Subcutaneous abdominal adipose tissue (tissue), 5 donors: ENCODE results near the gene ZNF423.

Source experiments
- H3K27ac ChIP-seq: one replicate; pipeline ENCODE4 v1.7.0; 2013; ENCODE audit warnings: low read depth, mild to moderate bottlenecking, inconsistent platforms, low read length, moderate library complexity
- H3K27me3 ChIP-seq, 5 donors: one replicate each; pipeline ENCODE4 v1.7.0; 2013; ENCODE audit warnings: low read length in 5 of 5, inconsistent platforms in 1 of 5; ENCODE audit not compliant: control insufficient read depth in 5 of 5, insufficient read depth in 4 of 5
- H3K36me3 ChIP-seq, 5 donors: one replicate each; pipeline ENCODE4 v1.7.0; 2013; ENCODE audit warnings: low read length in 5 of 5; ENCODE audit not compliant: control insufficient read depth in 5 of 5, insufficient read depth in 5 of 5
- H3K4me1 ChIP-seq, 5 donors: one replicate each; pipeline ENCODE4 v1.7.0; 2013; ENCODE audit warnings: low read length in 5 of 5, mild to moderate bottlenecking in 3 of 5, moderate library complexity in 1 of 5; ENCODE audit not compliant: control insufficient read depth in 5 of 5, insufficient read depth in 5 of 5
- H3K4me3 ChIP-seq, 5 donors: one replicate each; pipeline ENCODE4 v1.7.0; 2013; ENCODE audit warnings: low read length in 5 of 5, low read depth in 1 of 5
- H3K9ac ChIP-seq, 5 donors: one replicate each; pipeline ENCODE4 v1.7.0; 2013; ENCODE audit warnings: low read length in 5 of 5, mild to moderate bottlenecking in 4 of 5, moderate library complexity in 3 of 5
- H3K9me3 ChIP-seq, 5 donors: one replicate each; pipeline ENCODE4 v1.7.0; 2013; ENCODE audit warnings: low read length in 5 of 5; ENCODE audit not compliant: control insufficient read depth in 5 of 5
- donor health status: healthy.
- donor health status: healthy.
- donor health status: healthy.
- donor health status: healthy.
- donor health status: healthy.

The ZNF423 gene

DNA sequence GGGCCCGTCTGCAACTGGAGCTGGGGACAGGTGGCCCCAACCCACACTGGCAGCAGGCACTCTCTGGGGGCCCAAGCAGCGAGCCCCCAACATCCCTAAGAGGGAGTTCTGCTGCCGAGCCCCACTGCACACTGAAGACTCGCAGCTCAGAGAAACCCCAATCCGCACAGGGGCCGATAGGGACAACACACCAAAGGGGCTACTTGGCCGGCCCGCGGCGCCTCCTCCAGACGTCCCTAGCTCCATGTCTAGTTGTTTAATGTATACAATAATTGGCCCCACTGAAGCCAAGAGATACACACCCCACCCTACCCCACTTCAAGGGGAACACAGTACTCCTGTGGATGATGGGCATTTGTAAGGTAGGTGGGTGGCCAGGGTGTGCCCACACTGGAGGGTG is 62.7 kb downstream of the ZNF423 start:
- Histone ChIP-seq H3K27me3 (no peaks in the 10 kb centered on the region), H3K27ac (no peak overlapping the region), H3K9ac (no peak overlapping the region), H3K4me1 (peaks cover 3 to 27% (median 15%) of the 10 kb centered on the region in 5 donors), H3K36me3 (no peaks in the 10 kb centered on the region), H3K9me3 (no peaks in the 10 kb centered on the region), H3K4me3 (no peak overlapping the region)

DNA sequence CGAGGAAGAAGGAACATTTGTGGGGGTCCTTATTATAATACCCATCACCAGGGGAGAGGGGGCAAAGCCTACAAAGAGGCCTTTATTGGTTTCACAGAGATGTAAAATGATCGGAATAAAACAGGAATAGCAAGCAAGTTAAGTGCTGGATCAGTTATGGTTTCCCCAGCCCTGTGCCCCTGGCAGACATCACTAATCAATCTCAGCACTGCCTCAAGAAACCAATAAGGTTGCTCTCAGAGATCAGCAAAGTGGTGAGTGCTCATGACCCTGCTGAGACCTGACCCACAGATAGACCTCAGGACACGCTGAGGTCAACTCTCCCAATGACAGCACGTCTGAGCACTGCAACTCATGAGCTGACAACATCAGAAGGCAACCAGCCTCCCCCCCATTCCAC is 66.3 kb downstream of the ZNF423 start:
- Histone ChIP-seq H3K27ac (no peak overlapping the region), H3K4me1 (peaks cover 0 to 28% (median 15%) of the 10 kb centered on the region in 5 donors), H3K27me3 (no peaks in the 10 kb centered on the region), H3K9ac (peak overlapping the region in 1 of 5 donors; percentile 45), H3K9me3 (no peaks in the 10 kb centered on the region), H3K36me3 (no peaks in the 10 kb centered on the region), H3K4me3 (no peak overlapping the region)

DNA sequence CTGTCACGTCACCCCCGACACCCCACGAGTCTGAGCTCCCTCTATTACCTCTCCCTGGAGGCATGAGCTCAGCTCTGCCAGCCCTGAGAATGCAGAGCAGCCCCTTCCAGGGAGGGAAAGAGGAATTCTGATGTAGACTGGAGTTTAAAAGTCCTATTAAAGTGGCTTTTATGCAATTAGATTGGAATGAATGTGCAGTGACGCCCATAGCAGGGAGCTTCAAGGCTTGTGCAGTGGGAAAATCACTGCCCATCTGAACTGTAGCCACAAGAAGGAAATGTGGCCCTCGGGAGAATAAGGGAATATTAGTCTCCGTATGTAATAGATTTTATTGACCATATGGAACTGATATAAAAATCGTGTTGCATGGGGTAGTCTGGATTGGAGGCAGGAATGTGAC is 66.9 kb downstream of the ZNF423 start:
- H3K9me3 ChIP-seq: no peaks in the 10 kb centered on the region
- H3K4me3 ChIP-seq: no peak overlapping the region
- peaks cover 0 to 28% (median 15%) of the 10 kb centered on the region in 5 donors for H3K4me1 ChIP-seq
- H3K9ac ChIP-seq: peak overlapping the region in 1 of 5 donors; percentile 45
- peak overlapping the region; percentile 7 for H3K27ac ChIP-seq
- no peaks in the 10 kb centered on the region for H3K27me3 ChIP-seq
- no peaks in the 10 kb centered on the region for H3K36me3 ChIP-seq

DNA sequence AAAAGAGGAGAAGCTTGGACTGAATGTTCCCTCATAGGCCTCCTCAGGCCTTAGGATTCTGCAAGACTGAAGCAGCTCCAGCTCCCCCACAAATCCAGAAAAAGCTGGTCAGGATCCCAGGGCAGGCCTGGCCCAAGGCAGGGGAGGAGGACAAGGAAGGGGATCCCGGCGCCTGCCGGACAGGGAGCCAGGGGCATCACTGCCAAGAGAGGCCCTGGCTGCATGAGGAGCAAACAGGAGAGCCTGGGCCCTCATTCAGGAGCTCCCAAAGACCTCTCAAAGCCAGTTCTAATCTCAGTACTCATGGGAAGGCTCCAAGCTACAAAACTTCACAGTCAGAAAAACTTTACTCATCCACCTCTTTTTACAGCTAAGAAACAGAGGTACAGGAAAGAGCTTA is 67.3 kb downstream of the ZNF423 start:
- Histone ChIP-seq H3K9me3 (no peaks in the 10 kb centered on the region), H3K9ac (peak overlapping the region in 2 of 5 donors; percentile 11 to 45), H3K27me3 (no peaks in the 10 kb centered on the region), H3K27ac (peak overlapping the region; percentile 7), H3K36me3 (no peaks in the 10 kb centered on the region), H3K4me3 (no peak overlapping the region), H3K4me1 (peaks cover 0 to 28% (median 15%) of the 10 kb centered on the region in 5 donors)

DNA sequence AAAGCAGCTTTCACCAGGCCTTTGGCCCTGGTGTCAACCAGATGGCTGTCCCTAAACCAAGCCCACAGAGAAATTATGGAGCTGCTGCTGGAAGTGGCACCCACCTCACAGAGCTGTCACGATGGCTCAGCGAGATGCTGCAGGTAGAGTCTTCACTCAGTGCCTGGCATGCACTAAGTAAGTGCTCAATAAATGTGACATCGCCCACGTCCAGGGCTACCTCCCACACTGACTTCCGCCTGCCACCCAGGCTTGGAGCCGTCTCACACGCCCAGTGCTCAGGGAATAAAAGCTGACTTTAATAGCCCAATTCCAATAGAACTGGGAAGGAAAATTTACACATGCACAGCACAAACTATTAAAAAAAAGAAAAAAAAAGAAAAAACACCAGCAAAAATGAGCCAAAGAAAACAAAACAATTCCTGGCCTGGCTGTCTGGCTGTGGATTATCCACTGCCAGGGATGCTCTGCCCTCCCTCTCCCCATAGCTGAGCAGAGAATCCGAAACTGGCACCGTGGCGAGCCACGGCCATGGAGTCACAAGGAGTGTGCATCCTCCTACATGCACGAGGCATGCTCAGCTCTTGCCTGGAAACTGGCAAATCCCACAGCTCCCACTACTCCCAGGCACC is 68.9 kb downstream of the ZNF423 start:
- Histone ChIP-seq H3K4me3 (no peak overlapping the region), H3K4me1 (peaks cover 0 to 30% (median 15%) of the 10 kb centered on the region in 5 donors), H3K9ac (no peak overlapping the region), H3K27ac (no peak overlapping the region), H3K27me3 (no peaks in the 10 kb centered on the region), H3K9me3 (no peaks in the 10 kb centered on the region), H3K36me3 (no peaks in the 10 kb centered on the region)

DNA sequence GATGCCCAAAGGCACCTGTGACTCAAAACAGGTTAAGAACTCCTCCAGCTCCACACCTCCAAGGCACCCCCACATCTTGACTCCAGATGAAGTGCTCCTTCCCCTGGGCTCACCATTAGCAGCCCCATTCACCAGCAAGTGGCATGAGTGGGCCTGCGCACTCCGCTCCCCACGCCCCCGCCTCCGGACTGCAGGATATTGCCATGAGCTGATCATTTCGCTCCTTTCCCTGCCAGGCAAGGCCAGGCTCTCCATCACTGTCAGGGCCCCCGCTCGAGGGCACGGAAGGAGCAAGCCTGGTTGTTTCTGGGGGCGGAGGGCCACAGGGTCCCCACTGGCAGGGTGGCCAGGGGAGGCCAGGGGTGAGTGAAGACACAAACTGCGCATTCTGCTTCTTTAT is 69.9 kb downstream of the ZNF423 start:
- Histone ChIP-seq H3K27ac (no peak overlapping the region), H3K27me3 (no peaks in the 10 kb centered on the region), H3K4me3 (no peak overlapping the region), H3K9ac (no peak overlapping the region), H3K36me3 (no peaks in the 10 kb centered on the region), H3K9me3 (no peaks in the 10 kb centered on the region), H3K4me1 (peaks cover 5 to 39% (median 23%) of the 10 kb centered on the region in 5 donors)

DNA sequence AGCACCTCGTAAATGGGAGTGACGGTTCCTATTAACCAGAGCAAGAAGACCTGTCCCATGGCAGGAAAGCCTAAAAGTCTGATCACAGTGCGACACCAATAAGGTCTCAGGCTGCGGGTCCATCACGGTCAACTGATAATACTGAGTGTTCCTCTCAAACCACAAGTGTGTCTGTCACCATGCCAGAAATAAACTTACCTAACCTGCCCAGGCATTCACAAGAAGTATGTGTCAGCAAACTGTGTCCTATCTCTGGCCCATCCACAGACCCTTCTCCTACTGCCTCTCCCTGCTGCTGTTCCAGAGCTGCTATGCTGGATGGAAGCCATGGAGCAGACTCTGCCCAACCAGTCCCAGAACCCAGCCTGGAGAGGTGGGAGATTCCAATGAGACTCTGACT is 73.5 kb downstream of the ZNF423 start:
- Histone ChIP-seq H3K27ac (no peak overlapping the region), H3K9me3 (no peaks in the 10 kb centered on the region), H3K4me3 (no peak overlapping the region), H3K36me3 (no peaks in the 10 kb centered on the region), H3K27me3 (no peaks in the 10 kb centered on the region), H3K9ac (no peak overlapping the region), H3K4me1 (peaks cover 6 to 44% (median 22%) of the 10 kb centered on the region in 5 donors)

DNA sequence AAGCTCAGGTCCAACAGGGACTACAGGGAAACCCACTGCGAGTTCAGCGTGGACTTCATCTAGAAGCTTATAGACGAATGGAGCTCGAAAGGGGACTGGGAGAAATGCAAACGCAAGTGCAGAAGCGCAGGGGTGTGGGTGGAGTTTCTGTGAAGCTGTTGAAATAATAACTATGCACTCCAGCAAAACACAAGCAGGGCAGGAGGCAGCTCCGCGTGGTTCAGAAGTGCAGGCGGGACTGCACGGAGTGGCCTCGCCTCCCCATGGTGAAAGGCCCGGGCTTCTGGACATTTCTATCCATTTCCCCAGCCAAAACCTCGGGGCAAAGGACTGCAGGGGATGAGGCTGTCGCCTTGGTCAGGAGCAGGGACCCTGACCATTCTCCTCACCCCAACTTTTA is 74.5 kb downstream of the ZNF423 start:
- H3K4me1 ChIP-seq: peaks cover 13 to 51% (median 28%) of the 10 kb centered on the region in 5 donors
- no peak overlapping the region for H3K27ac ChIP-seq
- H3K9ac ChIP-seq: no peak overlapping the region
- peak overlapping the region in 2 of 5 donors; percentile 15 to 33 for H3K4me3 ChIP-seq
- H3K36me3 ChIP-seq: no peaks in the 10 kb centered on the region
- H3K27me3 ChIP-seq: no peaks in the 10 kb centered on the region
- no peaks in the 10 kb centered on the region for H3K9me3 ChIP-seq

DNA sequence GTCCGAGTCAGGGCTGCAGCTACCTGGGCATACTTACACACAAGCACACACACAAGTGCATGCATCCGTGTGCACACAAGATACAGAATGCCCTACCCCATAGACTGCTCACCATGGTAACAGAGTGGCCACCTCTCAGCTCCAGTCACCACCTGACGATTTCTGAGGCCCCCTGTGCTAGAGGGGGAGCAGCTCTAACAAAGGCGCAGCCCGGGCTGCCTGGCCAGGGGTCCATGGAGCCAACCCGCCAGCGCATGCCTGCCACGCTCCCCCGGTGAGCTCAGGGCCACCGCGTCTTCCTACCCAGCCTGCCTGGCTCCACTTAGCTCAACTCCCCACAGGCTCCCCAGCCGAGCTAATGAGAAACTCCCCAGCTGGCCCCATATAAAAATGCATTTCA is 75.5 kb downstream of the ZNF423 start:
- Histone ChIP-seq H3K27me3 (no peaks in the 10 kb centered on the region), H3K4me1 (peaks cover 17 to 59% (median 38%) of the 10 kb centered on the region in 5 donors), H3K27ac (no peak overlapping the region), H3K4me3 (no peak overlapping the region), H3K9ac (no peak overlapping the region), H3K36me3 (no peaks in the 10 kb centered on the region), H3K9me3 (no peaks in the 10 kb centered on the region)

DNA sequence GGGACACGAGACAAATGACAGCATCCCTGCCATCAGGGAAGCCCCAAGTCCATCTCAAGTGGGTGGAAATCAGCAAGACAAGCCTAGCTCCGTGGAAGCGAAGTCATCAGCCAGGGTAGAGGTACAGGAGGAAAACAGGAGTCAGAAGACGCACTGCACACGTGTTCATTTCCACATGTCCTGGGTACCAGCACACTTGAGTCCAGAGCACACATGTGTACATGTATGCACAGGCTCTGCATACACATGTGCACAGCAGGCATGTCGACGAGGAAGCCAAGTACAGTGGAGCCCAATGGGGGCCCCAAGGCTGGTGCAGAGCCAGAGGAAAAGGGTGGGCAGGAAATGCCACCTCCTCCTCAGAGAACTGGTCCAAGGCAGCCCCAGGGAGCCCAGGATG is 75.9 kb downstream of the ZNF423 start:
- no peaks in the 10 kb centered on the region for H3K27me3 ChIP-seq
- no peak overlapping the region for H3K4me3 ChIP-seq
- no peaks in the 10 kb centered on the region for H3K9me3 ChIP-seq
- H3K9ac ChIP-seq: no peak overlapping the region
- no peaks in the 10 kb centered on the region for H3K36me3 ChIP-seq
- H3K4me1 ChIP-seq: peaks cover 17 to 64% (median 42%) of the 10 kb centered on the region in 5 donors
- H3K27ac ChIP-seq: no peak overlapping the region
